ENCODE results near the gene EIF6. TPM values are rescaled to one million over a fixed set of nuclear protein-coding genes. Genes with fewer than 3 reads are reported as not detected.

EIF6 gene
- total and polyA plus RNA-seq, 12 donors, result 56.7 to 263 (median 114) TPM

- Histone ChIP-seq H3K27ac (no peak overlapping the region), H3K4me1 (replicated peaks in 1 of 2) (peaks cover 11 to 22% of the 10 kb centered on the region in 2 donors), H3K9me3 (replicated peaks in 1 of 3) (no peaks in the 10 kb centered on the region), H3K36me3 (replicated peaks in 1 of 2) (no peaks in the 10 kb centered on the region), H3K27me3 (no peaks in the 10 kb centered on the region), H3K4me3 (no peak overlapping the region)
- no peak for TF ChIP-seq CTCF (IDR thresholded peaks at IDR 0.05)
- no peak for TF ChIP-seq POLR2A (IDR thresholded peaks at IDR 0.05)
- DNase-seq, result no peak
- intact Hi-C loops (cut with DNase I), result no loop called here
- 82 to 88% (median 84%) methylated on average over 18 to 28 of the region's 28 CpGs for WGBS, 4 donors
Measured at GRCh38 chr20:35287509-35288324, 3.1 kb upstream of the EIF6 start.

- TF ChIP-seq POLR2A (IDR thresholded peaks at IDR 0.05) (no peak), CTCF (IDR thresholded peaks at IDR 0.05) (no peak)
- no peaks in the 10 kb centered on the region for H3K36me3 ChIP-seq (replicated peaks in 1 of 2)
- H3K27ac ChIP-seq, result no peak overlapping the region
- intact Hi-C loops (cut with DNase I), result no loop called here
- 50 to 87% (median 87%) methylated on average over 2 to 17 of the region's 17 CpGs for WGBS, 4 donors
- H3K4me1 ChIP-seq (replicated peaks in 1 of 2), result peaks cover 11 to 23% of the 10 kb centered on the region in 2 donors
- DNase-seq, result no peak
- no peak overlapping the region for H3K4me3 ChIP-seq
- no peaks in the 10 kb centered on the region for H3K9me3 ChIP-seq (replicated peaks in 1 of 3)
- no peaks in the 10 kb centered on the region for H3K27me3 ChIP-seq
Measured at GRCh38 chr20:35286899-35287508, 2.4 kb upstream of the EIF6 start.

- intact Hi-C loops (cut with DNase I), result no loop called here
- Histone ChIP-seq H3K4me3 (no peak overlapping the region), H3K4me1 (replicated peaks in 1 of 2) (peaks cover 11 to 23% of the 10 kb centered on the region in 2 donors), H3K27ac (no peak overlapping the region), H3K9me3 (replicated peaks in 1 of 3) (no peaks in the 10 kb centered on the region), H3K36me3 (replicated peaks in 1 of 2) (no peaks in the 10 kb centered on the region), H3K27me3 (no peaks in the 10 kb centered on the region)
- no peak for DNase-seq
- TF ChIP-seq CTCF (IDR thresholded peaks at IDR 0.05), result no peak
- no peak for TF ChIP-seq POLR2A (IDR thresholded peaks at IDR 0.05)
- 90 to 100% (median 91%) methylated on average over 1 to 12 of the region's 12 CpGs for WGBS, 4 donors
Measured at GRCh38 chr20:35286077-35286898, 1.7 kb upstream of the EIF6 start.

GRCh38 chr20:35285806-35286076, 1.2 kb upstream of the EIF6 start:
- intact Hi-C loops (cut with DNase I), result no loop called here
- no peaks in the 10 kb centered on the region for H3K9me3 ChIP-seq (replicated peaks in 1 of 3)
- no peak for DNase-seq
- no peak overlapping the region for H3K27ac ChIP-seq
- 79 to 87% (median 85%) methylated on average over 5 of the region's 5 CpGs for WGBS, 4 donors
- peaks cover 0 to under 1% of the 10 kb centered on the region in 2 donors for H3K36me3 ChIP-seq (replicated peaks in 1 of 2)
- peaks cover 11 to 25% of the 10 kb centered on the region in 2 donors for H3K4me1 ChIP-seq (replicated peaks in 1 of 2)
- H3K27me3 ChIP-seq, result no peaks in the 10 kb centered on the region
- no peak for TF ChIP-seq POLR2A (IDR thresholded peaks at IDR 0.05)
- TF ChIP-seq CTCF (IDR thresholded peaks at IDR 0.05), result no peak
- H3K4me3 ChIP-seq, result no peak overlapping the region

Measured in adrenal gland (tissue), 12 donors.